Panc1 (cell line): ENCODE data around the gene ELAVL4.

Experiments
- POLR2AphosphoS5 ChIP-seq: IDR thresholded peaks from 2 replicates; pipeline ENCODE4 v1.6.1; 2012; ENCODE audit warnings: mild to moderate bottlenecking, low read depth, low read length, moderate library complexity
- SIN3A ChIP-seq: IDR thresholded peaks from 2 replicates; pipeline ENCODE4 v1.6.1; 2012; ENCODE audit warnings: low read depth, mild to moderate bottlenecking, low read length, moderate library complexity, borderline replicate concordance; ENCODE audit not compliant: insufficient read depth
- TF ChIP-seq, protein P1 (sequence below): fragments of 450-650 bp; IDR thresholded peaks from 2 replicates; pipeline ENCODE4 v1.5.1; 2017; ENCODE audit warnings: mild to moderate bottlenecking

DNA sequence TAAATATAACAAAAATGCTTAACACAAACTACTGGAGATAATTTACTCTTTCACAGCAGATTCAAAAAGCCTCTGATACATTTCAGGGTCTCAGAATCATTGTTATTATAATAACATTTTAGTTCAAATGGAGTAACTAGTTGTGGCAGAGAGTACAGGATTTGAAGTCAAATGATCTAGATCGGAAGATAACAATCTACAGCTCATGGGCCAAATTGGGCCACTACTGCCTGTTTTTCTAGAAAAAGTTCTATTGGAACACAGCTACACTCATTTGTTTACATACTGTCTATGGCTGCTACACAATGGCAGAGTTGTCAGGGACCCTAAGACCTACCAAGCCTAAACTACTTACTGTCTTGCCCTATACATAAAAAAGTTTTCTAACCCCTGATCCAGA, 63.6 kb downstream of the ELAVL4 start:
- TF ChIP-seq SIN3A: no peak
- TF ChIP-seq, protein P1, sequence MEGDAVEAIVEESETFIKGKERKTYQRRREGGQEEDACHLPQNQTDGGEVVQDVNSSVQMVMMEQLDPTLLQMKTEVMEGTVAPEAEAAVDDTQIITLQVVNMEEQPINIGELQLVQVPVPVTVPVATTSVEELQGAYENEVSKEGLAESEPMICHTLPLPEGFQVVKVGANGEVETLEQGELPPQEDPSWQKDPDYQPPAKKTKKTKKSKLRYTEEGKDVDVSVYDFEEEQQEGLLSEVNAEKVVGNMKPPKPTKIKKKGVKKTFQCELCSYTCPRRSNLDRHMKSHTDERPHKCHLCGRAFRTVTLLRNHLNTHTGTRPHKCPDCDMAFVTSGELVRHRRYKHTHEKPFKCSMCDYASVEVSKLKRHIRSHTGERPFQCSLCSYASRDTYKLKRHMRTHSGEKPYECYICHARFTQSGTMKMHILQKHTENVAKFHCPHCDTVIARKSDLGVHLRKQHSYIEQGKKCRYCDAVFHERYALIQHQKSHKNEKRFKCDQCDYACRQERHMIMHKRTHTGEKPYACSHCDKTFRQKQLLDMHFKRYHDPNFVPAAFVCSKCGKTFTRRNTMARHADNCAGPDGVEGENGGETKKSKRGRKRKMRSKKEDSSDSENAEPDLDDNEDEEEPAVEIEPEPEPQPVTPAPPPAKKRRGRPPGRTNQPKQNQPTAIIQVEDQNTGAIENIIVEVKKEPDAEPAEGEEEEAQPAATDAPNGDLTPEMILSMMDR: no peak
- no peak for TF ChIP-seq POLR2AphosphoS5
